Measurements from ENCODE around the gene NFASC.

GRCh38 chr1:205062319-205062718 lies 191.7 kb downstream of the NFASC start:
- TF ChIP-seq TAF1 (IDR thresholded peaks at IDR 0.05; ENCODE audit: borderline replicate concordance, insufficient read depth, low read length) (no peak), POLR2AphosphoS5 (IDR thresholded peaks at IDR 0.05; ENCODE audit: low read depth, low read length) (no peak)
